GM12878 (cell line): ENCODE measurements around the gene MBD3.

Experiments used
- BACH1 ChIP-seq: fragments of 450-650 bp; IDR thresholded peaks from 2 replicates; pipeline ENCODE4 v1.6.1; 2017; ENCODE audit warnings: mild to moderate bottlenecking, borderline replicate concordance
- ESRRA ChIP-seq: IDR thresholded peaks from 2 replicates; pipeline ENCODE4 v1.6.1; 2012; ENCODE audit warnings: mild to moderate bottlenecking, low read length, improper control_type of control experiment
- IRF3 ChIP-seq: fragments of 450-650 bp; IDR thresholded peaks from 2 replicates; pipeline ENCODE4 v1.6.1; 2014; ENCODE audit warnings: mild to moderate bottlenecking
- MXI1 ChIP-seq: fragments of 150-350 bp; IDR thresholded peaks from 2 replicates; pipeline ENCODE4 v1.6.1; 2011; ENCODE audit warnings: low read depth, mild to moderate bottlenecking, inconsistent platforms, low read length, improper control_type of control experiment
- MYC ChIP-seq: IDR thresholded peaks from 2 replicates; pipeline ENCODE4 v1.6.1; 2011; ENCODE audit warnings: mild to moderate bottlenecking, low read length, moderate library complexity, inconsistent platforms; ENCODE audit not compliant: insufficient read depth, insufficient replicate concordance, insufficient read length, severe bottlenecking
- POLR2A ChIP-seq: IDR thresholded peaks from 2 replicates; pipeline ENCODE4 v1.6.1; 2011; ENCODE audit warnings: low read depth, mild to moderate bottlenecking, low read length
- RFX5 ChIP-seq: IDR thresholded peaks from 2 replicates; pipeline ENCODE4 v1.6.1; 2011; ENCODE audit warnings: low read depth, low read length, improper control_type of control experiment
- SP1 ChIP-seq: IDR thresholded peaks from one replicate; pipeline ENCODE4 v1.6.1; 2011; ENCODE audit warnings: low read depth, low read length
- TCF7 ChIP-seq: IDR thresholded peaks from 2 replicates; pipeline ENCODE4 v1.6.1; 2014; ENCODE audit warnings: antibody characterized with exemption, borderline replicate concordance
- YY1 ChIP-seq: IDR thresholded peaks from 2 replicates; pipeline ENCODE4 v1.6.1; 2011; ENCODE audit warnings: low read depth, mild to moderate bottlenecking, low read length
- TF ChIP-seq, protein P1 (sequence below), 3 experiments: IDR thresholded peaks in 2 of 3; conservative IDR thresholded peaks in 1 of 3; 2 replicates each; pipeline ENCODE4 v1.5.1; 2011; ENCODE audit warnings: low read depth in 3 of 3, low read length in 3 of 3, mild to moderate bottlenecking in 3 of 3, control low read depth in 2 of 3, moderate library complexity in 2 of 3, inconsistent platforms in 1 of 3, mixed read lengths in 1 of 3; ENCODE audit not compliant: control insufficient read depth in 2 of 3, insufficient read depth in 1 of 3; ENCODE audit errors: extremely low read depth in 1 of 3
- TF ChIP-seq, protein P2 (sequence below): IDR thresholded peaks from 2 replicates; pipeline ENCODE4 v1.6.1; 2011; ENCODE audit warnings: low read depth, mild to moderate bottlenecking, low read length, moderate library complexity, borderline replicate concordance; ENCODE audit errors: extremely low read depth

- TF ChIP-seq, protein P1, sequence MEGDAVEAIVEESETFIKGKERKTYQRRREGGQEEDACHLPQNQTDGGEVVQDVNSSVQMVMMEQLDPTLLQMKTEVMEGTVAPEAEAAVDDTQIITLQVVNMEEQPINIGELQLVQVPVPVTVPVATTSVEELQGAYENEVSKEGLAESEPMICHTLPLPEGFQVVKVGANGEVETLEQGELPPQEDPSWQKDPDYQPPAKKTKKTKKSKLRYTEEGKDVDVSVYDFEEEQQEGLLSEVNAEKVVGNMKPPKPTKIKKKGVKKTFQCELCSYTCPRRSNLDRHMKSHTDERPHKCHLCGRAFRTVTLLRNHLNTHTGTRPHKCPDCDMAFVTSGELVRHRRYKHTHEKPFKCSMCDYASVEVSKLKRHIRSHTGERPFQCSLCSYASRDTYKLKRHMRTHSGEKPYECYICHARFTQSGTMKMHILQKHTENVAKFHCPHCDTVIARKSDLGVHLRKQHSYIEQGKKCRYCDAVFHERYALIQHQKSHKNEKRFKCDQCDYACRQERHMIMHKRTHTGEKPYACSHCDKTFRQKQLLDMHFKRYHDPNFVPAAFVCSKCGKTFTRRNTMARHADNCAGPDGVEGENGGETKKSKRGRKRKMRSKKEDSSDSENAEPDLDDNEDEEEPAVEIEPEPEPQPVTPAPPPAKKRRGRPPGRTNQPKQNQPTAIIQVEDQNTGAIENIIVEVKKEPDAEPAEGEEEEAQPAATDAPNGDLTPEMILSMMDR (IDR thresholded peaks at IDR 0.05 in 2 of 3, conservative IDR thresholded peaks at IDR 0.05 in 1 of 3; ENCODE audit: control insufficient read depth in 2 of 3, extremely low read depth in 1 of 3, insufficient read depth in 1 of 3, low read depth in 3 of 3, low read length in 3 of 3) = no peak
- TF ChIP-seq BACH1 = no peak
- no peak for TF ChIP-seq MYC
- no peak for TF ChIP-seq POLR2A
- TF ChIP-seq RFX5 = no peak
- no peak for TF ChIP-seq SP1
- no peak for TF ChIP-seq ESRRA
- TF ChIP-seq, protein P2, sequence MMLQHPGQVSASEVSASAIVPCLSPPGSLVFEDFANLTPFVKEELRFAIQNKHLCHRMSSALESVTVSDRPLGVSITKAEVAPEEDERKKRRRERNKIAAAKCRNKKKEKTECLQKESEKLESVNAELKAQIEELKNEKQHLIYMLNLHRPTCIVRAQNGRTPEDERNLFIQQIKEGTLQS = no peak
- TF ChIP-seq YY1 = no peak
- TF ChIP-seq IRF3 = no peak
- TF ChIP-seq TCF7 = no peak
- TF ChIP-seq MXI1 = no peak
Measured at GRCh38 chr19:1619703-1620102, 27.0 kb upstream of the MBD3 start.
